ENCODE measurements around the gene NCEH1.

DNA sequence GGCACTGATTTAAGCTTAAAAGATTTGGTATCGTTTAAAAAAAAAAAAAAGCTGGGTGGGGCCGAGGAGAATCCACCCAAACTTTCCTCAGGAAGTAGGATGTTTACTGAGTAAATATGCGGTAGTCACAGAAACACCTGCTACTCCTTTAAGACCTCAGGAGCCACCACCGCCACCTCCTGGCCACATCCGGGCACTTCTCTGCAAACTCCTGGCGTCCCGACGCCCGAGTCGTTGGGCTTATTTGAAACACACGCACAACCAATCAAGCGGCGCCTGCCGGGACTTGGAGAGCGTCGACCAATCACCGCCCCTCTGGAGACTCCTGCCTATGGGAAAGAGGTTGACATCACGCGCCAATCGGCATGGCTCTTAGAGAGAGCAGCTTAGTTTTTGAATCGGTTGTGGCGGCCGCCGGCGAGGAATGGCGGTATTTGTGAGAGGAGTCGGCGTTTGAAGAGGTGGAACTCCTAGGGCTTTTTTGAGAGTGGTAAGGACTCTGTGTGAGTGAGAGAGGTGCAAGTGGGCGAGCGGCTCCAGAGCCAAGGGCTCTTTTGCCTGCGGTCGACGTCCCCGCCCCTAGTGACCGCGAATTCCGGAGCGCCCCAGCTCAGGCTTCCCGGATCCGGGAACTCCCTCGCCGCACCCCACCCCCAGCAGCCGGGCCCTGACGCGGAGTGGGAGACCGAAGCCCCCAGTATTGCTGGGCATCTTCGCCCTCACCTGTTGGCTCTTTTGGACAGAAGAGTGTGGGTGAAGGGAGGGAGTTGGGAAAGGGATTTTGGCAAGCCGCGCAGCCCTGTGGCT lies 39.7 kb upstream of the NCEH1 start, which contains the start of gene ECT2:
- TF ChIP-seq, protein P1, sequence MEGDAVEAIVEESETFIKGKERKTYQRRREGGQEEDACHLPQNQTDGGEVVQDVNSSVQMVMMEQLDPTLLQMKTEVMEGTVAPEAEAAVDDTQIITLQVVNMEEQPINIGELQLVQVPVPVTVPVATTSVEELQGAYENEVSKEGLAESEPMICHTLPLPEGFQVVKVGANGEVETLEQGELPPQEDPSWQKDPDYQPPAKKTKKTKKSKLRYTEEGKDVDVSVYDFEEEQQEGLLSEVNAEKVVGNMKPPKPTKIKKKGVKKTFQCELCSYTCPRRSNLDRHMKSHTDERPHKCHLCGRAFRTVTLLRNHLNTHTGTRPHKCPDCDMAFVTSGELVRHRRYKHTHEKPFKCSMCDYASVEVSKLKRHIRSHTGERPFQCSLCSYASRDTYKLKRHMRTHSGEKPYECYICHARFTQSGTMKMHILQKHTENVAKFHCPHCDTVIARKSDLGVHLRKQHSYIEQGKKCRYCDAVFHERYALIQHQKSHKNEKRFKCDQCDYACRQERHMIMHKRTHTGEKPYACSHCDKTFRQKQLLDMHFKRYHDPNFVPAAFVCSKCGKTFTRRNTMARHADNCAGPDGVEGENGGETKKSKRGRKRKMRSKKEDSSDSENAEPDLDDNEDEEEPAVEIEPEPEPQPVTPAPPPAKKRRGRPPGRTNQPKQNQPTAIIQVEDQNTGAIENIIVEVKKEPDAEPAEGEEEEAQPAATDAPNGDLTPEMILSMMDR (IDR thresholded peaks at IDR 0.05; ENCODE audit: low read depth, low read length) = peak; percentile 56
- TF ChIP-seq POLR2A (IDR thresholded peaks at IDR 0.05; ENCODE audit: extremely low read depth, insufficient read length) = peak; percentile 67
- TF ChIP-seq, protein P2, sequence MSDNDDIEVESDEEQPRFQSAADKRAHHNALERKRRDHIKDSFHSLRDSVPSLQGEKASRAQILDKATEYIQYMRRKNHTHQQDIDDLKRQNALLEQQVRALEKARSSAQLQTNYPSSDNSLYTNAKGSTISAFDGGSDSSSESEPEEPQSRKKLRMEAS (IDR thresholded peaks at IDR 0.05; ENCODE audit: low read depth, low read length) = peak; percentile 55
